ENCODE measurements around the gene LRRC23.

The LRRC23 gene

GRCh38 chr12:6946033-6946919 lies 41.7 kb downstream of the LRRC23 start:
- DNase-seq, result peak; percentile 89

- no peak for DNase-seq
Measured at GRCh38 chr12:6946920-6947374, 42.3 kb downstream of the LRRC23 start.

GRCh38 chr12:6947615-6948014 lies 43.0 kb downstream of the LRRC23 start:
- DNase-seq, result no peak

- DNase-seq, result no peak
Measured at GRCh38 chr12:6948873-6949594, 44.4 kb downstream of the LRRC23 start.

- no peak for DNase-seq
Measured at GRCh38 chr12:6950401-6950801, 45.8 kb downstream of the LRRC23 start.

DNA sequence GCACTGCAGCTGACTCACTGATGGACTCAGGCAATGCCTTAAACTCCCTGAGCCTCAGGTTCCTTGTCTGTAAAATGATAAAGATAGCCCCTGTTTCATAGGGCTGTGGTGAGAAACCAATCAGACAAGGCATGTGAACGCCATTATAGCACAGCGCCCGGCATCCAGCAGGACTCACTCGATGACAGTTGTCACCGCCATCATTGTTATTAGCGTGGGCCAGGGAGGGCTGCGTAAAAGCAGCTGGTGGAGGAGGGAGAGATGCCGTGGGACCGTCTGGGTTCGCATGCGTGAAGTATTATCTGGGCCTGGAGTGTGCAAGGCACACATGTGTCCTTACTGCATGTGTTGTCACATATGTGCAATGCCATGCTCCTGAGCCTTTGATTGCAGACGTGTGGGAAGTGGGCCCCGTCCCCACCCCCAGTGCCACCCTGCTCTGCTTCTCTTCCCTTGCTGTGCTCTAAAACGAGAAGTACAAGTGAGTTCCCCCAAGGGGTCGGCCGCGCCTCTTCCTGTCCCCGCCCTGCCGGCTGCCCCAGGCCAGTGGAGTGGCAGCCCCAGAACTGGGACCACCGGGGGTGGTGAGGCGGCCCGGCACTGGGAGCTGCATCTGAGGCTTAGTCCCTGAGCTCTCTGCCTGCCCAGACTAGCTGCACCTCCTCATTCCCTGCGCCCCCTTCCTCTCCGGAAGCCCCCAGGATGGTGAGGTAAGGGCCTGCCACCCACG lies 46.4 kb downstream of the LRRC23 start, which contains the start of gene PTPN6:
Gene PTPN6, plus strand, starts transcription at position 546 of the 730 bp plus-strand sequence. Its CDS starts 157 bp downstream, at position 703.
- DNase-seq, result no peak

GRCh38 chr12:6951551-6952120 lies 47.0 kb downstream of the LRRC23 start:
- DNase-seq, result no peak

DNA sequence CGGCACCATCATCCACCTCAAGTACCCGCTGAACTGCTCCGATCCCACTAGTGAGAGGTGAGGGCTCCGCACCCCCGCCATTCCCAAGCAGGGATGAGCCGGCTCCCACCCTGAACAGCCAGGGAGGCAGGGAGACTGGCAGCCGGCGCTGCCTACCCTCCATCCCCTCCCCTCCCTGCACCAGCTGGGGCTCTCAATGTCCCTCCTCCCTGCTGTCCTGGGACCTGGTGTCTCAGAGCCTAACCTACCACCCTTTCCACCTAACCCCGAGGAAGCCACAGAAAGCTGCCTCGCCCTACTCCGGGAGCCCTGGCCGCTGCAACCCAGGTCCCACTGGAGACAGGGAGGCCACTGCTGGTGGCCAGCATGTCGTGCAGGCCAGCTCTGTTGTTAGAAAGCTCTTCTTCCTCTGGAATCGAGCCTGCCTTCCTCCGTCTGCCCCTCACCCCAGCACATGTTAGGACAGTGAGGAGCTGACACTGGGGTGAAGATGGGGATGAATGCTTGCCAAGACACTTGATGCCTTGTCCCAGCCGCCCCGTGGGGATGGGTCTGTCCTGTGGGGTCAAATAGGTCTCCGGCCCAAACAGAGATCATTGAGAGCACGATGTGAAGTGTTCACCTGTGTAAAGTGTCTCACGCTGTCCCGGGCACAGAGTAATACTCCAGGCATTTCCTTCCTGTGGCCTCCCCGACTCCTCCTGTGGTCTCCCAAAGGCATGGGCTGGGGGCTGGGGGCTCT lies 47.7 kb downstream of the LRRC23 start:
- no peak for DNase-seq

- no peak for DNase-seq
Measured at GRCh38 chr12:6952863-6953441, 48.3 kb downstream of the LRRC23 start.

DNA sequence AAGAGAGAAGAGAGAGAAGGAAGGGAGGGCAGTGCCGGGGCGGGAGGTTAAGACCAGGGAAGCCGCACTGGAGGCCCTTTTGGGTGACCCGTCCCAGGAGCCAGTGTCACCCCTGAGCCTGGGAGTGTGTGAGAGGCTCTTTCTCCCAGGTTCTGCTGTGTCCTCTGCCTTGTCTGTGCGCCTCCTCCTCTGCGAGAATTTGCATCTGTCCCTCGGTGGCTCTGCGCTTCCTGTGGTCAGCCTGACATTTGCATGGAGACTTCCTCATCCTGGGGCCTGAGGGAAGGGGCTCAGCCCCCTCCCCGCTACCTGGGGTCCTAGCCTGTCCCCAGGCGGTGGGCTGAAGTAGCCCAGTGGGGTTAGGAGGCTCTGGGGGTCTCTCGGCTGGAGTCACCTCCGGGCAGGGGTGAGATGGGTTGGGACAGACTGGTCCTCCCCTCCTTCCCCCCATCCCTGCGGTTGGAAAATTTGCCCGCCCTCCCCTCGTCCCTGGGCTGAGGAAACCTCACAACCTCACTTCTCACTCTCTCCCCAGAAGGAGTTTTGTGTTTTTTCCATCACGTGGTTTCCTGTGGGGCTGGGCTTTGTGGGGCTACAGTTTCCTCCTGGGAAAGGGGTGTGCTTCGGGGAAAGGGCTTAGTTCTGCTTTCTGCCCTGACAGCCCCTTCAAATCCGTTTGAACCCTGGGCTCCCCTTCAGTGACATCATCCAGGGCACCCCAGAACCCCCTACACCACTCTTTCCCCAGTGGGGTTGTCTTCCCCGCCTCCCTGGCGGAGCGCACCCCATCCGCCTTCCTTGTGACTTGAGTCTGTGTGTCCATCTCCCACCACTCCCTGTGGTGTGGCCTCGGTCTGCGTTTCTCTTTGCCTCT lies 49.1 kb downstream of the LRRC23 start:
- no peak for DNase-seq

GRCh38 chr12:6954316-6955107 lies 49.9 kb downstream of the LRRC23 start:
- DNase-seq, result no peak

GRCh38 chr12:6955108-6956020 lies 50.7 kb downstream of the LRRC23 start:
- DNase-seq, result no peak

DNA sequence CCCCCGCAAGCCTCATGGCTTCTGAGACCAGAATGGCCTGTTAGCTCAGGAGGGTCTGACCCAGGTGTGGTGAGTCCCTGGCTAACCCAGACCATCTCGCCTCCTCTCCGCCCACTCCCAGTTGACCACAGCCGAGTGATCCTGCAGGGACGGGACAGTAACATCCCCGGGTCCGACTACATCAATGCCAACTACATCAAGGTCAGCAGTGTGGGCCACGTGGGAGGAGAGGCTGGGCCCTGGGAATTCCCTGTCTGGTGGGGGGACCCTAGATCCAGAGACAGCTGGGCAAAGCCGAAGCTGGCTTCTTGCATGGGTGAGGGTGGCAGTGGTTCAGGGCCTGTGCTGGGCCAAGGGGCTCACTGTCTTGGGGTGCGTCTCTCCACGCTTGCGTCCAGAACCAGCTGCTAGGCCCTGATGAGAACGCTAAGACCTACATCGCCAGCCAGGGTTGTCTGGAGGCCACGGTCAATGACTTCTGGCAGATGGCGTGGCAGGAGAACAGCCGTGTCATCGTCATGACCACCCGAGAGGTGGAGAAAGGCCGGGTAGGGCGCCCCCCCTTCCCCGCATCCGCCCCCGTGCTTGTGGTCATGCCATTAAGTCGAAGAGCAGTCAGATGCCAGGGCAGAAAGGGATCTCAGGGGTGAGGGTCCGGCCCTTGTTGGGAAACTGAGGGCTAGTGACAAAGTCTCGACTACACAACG lies 51.6 kb downstream of the LRRC23 start:
- DNase-seq, result no peak

DNA sequence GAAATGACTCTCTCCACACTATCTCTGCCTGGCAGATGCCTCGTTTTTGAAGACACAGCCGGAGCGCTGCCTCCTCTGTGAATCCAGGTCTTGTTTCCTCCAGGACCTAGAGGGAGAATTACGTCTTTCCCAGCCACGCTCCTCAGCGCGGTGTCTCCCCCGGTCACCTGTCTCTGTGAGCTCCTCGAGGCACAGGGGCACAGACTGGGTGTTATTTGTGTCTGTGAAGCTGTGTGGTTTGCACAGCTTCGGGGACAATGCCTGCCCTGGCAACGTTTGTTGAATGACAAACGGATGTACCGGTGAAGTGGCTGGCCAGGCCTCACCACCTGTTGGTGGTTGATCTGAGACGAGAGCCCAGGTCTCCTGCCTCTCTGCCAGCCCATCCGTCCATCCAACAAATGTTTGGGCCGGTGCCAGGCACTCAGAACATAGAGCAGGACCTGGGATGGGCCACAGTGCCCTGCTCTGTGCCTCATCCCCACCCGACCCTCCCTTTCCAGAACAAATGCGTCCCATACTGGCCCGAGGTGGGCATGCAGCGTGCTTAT lies 52.6 kb downstream of the LRRC23 start:
- DNase-seq, result no peak

DNA sequence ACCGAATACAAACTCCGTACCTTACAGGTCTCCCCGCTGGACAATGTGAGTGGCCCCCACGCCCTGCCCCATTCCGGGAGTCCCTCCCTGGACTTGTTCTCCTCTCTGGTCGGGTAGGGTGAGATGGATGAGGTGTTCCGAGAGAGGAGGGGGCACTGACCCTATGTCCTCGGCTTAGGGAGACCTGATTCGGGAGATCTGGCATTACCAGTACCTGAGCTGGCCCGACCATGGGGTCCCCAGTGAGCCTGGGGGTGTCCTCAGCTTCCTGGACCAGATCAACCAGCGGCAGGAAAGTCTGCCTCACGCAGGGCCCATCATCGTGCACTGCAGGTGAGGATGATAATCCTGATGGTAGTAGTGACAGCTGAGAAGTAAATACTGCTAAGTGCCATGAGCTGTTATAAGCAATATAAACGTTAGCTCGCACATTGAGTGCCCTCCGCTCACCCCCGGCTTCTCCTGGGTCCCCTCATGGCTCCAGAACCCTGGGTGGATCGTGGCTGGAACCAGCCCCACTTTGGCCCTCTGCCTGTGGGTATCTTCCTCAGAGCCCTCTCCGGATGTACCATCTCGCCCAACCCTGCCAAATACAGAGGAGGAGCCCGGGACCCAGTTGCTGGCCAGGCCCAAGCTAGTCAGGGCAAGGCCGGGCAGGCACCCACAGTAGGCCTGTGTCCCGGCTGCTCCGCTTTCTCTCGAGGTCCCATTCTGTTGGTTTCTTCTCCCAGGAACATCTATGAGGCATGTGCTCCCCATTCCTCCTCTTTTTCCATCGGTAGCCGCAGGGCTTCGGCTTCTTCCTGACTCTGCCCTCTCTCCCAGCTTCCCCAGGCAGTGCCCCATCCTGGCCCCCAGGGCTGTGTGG lies 53.4 kb downstream of the LRRC23 start:
- DNase-seq, result no peak

DNA sequence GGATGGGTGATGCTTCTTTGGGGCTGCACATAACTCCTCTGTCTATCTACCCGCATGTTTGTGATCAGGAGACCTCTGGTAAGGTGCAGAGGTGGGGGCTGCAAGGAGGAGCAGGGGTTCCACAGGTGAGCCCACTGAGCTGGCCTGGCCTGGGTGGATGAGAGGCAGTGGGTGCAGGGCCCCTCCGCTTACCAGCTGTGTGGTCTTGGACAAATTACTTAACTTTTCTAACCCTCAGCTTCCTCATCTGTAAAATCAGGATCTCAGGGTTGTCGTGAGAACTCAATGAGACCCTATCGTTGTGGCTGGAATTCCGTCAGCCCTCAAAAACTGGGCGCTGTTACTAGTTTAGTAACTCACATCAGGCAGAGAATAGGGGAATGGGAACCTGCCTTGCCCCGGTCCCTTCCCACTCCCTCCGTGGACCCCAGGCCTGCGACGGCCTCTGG lies 54.0 kb downstream of the LRRC23 start:
- DNase-seq, result no peak

Data from NCI-H510A treated with DMSO at 0.1 percent for 48 hours (cell line).